WTC11 (cell line): ENCODE data around the gene SAE1. TPM values are rescaled to one million over a fixed set of nuclear protein-coding genes. Genes with fewer than 3 reads are reported as not detected.

Experiments used
- ATAC-seq: fragments of 200-7000 bp; cut with Tn5 transposase; 2 replicates; pipeline ENCODE4 v1.10.0; 2021; ENCODE audit warnings: mild to moderate bottlenecking, moderate library complexity
- CTCF ChIA-PET: fragments of 300-600 bp; sonication (Branson Sonifier 250); formaldehyde crosslinking; loops from one replicate; lab custom pipeline; 2021; ENCODE audit warnings: antibody characterized with exemption; lab: Charles Lee
- POLR2A ChIA-PET: fragments of 350-600 bp; sonication (Branson Sonifier 250); formaldehyde crosslinking; loops from one replicate; lab custom pipeline; 2021; ENCODE audit warnings: antibody characterized with exemption; lab: Charles Lee
- DNase-seq: peaks from one replicate; pipeline ENCODE4 v3.0.0; 2021; ENCODE audit warnings: low spot score
- H3K27ac Mint-ChIP-seq: 2 replicates; pipeline ENCODE4 v1.8.0; 2021; ENCODE audit warnings: mixed read lengths
- H3K27me3 Mint-ChIP-seq: 2 replicates; pipeline ENCODE4 v1.8.0; 2021; ENCODE audit warnings: low read depth, mild to moderate bottlenecking, moderate library complexity, mixed read lengths
- H3K36me3 Mint-ChIP-seq: 2 replicates; pipeline ENCODE4 v1.8.0; 2021; ENCODE audit warnings: mixed read lengths
- H3K4me1 Mint-ChIP-seq: 2 replicates; pipeline ENCODE4 v1.8.0; 2022; ENCODE audit warnings: mixed read lengths
- H3K4me3 Mint-ChIP-seq: 2 replicates; pipeline ENCODE4 v1.8.0; 2021; ENCODE audit warnings: mild to moderate bottlenecking, moderate library complexity, mixed read lengths
- H3K9me3 Mint-ChIP-seq: 2 replicates; pipeline ENCODE4 v1.8.0; 2021; ENCODE audit warnings: mixed read lengths
- CTCF ChIP-seq: fragments of 200-600 bp; IDR thresholded peaks from 2 replicates; pipeline ENCODE4 v1.8.0; 2022; ENCODE audit warnings: antibody characterized with exemption
- GABPB1 ChIP-seq: sonication (generic); formaldehyde crosslinking; IDR thresholded peaks from 2 replicates; pipeline ENCODE4 v1.8.1; 2023; ENCODE audit warnings: mild to moderate bottlenecking, missing genetic modification reagents
- HMGA2 ChIP-seq: fragments of 250-450 bp; sonication (Bioruptor Pico); IDR thresholded peaks from 2 replicates; pipeline ENCODE4 v1.4.0; 2021; ENCODE audit warnings: mild to moderate bottlenecking, moderate library complexity
- MAX ChIP-seq: sonication (generic); formaldehyde crosslinking; IDR thresholded peaks from 2 replicates; pipeline ENCODE4 v1.8.0; 2022; ENCODE audit warnings: mild to moderate bottlenecking, missing genetic modification reagents
- NR2C2 ChIP-seq: sonication (generic); formaldehyde crosslinking; IDR thresholded peaks from 2 replicates; pipeline ENCODE4 v1.8.0; 2022; ENCODE audit warnings: mild to moderate bottlenecking, missing genetic modification reagents
- PREB ChIP-seq: sonication (generic); formaldehyde crosslinking; IDR thresholded peaks from 2 replicates; pipeline ENCODE4 v1.8.1; 2022; ENCODE audit warnings: mild to moderate bottlenecking, missing genetic modification reagents, moderate library complexity, borderline replicate concordance
- SMAD3 ChIP-seq: sonication (generic); formaldehyde crosslinking; IDR thresholded peaks from 2 replicates; pipeline ENCODE4 v1.8.0; 2022; ENCODE audit warnings: missing genetic modification reagents, mild to moderate bottlenecking, borderline replicate concordance
- USF1 ChIP-seq: sonication (generic); formaldehyde crosslinking; IDR thresholded peaks from 2 replicates; pipeline ENCODE4 v1.8.0; 2022; ENCODE audit warnings: mild to moderate bottlenecking, missing genetic modification reagents
- ZNF423 ChIP-seq: fragments of 250-450 bp; sonication (Bioruptor Pico); IDR thresholded peaks from 2 replicates; pipeline ENCODE4 v2.1.2; 2022; ENCODE audit warnings: mild to moderate bottlenecking, moderate library complexity
- total RNA-seq: library from RNA; stranded (reverse); gene quantifications from 3 replicates; pipeline ENCODE4 v1.2.3, GENCODE V29; 2021
- TF ChIP-seq, protein P1 (sequence below): fragments of 250-450 bp; sonication (Bioruptor Pico); IDR thresholded peaks from 2 replicates; pipeline ENCODE4 v1.9.0; 2021; ENCODE audit warnings: moderate library complexity, mild to moderate bottlenecking, inconsistent platforms, borderline replicate concordance

SAE1 gene
- total RNA-seq, 1 experiment from 2014 or later = 224 TPM

DNA sequence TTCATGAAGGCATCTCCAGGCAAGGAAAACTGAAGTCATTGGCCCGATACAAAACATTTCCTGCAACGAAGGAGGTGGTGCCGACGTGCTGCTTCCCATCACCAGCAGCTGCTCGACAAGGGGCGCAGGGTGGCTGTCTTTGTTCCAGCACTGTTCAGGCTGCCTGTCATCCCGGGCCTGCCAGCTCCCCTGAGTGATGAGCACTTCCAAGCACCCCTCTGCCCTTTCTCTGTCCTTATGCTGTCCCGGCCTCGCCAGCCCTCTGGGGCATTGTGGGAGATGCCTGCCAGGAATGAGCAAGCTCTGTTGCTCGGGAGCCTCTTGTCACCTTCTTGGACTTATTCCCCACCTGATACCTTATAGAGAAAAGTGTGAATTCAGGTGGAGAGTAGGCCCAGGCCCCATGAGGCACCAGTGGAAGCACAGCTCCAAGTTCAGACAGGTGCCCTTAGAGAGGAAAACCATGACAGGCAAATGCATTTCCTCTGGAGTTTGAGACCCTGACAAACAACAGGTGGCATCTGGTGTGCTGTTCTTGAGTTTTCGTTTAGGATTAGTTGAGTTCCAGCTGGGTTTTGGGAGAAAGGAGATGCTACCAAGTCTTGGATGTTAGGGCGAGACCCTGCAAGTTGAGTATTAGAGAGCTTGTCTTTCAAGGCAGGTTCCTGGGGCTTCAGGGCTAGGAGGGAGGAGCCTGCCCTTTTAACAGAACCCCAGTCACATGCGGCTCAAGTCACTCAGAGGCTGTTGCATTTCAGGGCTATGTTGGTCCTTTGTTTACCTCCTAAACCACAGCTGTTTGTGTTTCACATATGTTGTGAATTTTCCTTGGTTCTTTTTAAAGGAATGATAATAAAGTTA is 78.9 kb downstream of the SAE1 start:
- TF ChIP-seq USF1 (CRISPR knock-in tag) = peak; percentile 28; the same call in 1 of the 2 replicates
- no peak for TF ChIP-seq SMAD3 (CRISPR knock-in tag)
- TF ChIP-seq ZNF423 (CRISPR knock-in tag) = no peak
- CTCF ChIA-PET = interaction anchor here (0.5 to 9.2 kb wide), 17 partner anchors 10 to 197 kb away, joined by 3 to 402 read pairs (median 7); partner anchors contain the start of gene ZC3H4
- H3K36me3 Mint-ChIP-seq = peaks cover 47% of the 10 kb centered on the region
- POLR2A ChIA-PET = interaction anchor here (1.1 to 3.6 kb wide), 6 partner anchors 8 to 47 kb away, joined by 3 to 29 read pairs (median 9); partner anchors contain the start of gene CCDC9
- H3K27ac Mint-ChIP-seq = peak overlapping the region; percentile 98
- H3K4me3 Mint-ChIP-seq = no peak overlapping the region
- no peaks in the 10 kb centered on the region for H3K27me3 Mint-ChIP-seq
- H3K4me1 Mint-ChIP-seq = peaks cover 20% of the 10 kb centered on the region
- no peaks in the 10 kb centered on the region for H3K9me3 Mint-ChIP-seq
- DNase-seq = no peak
- ATAC-seq = peak; percentile 61

- TF ChIP-seq USF1 (CRISPR knock-in tag) (0 out of 2 replicates have a peak, but pooled peaks have one; percentile 4), PREB (CRISPR knock-in tag) (no peak)
- no peak overlapping the region for H3K4me3 Mint-ChIP-seq
- H3K36me3 Mint-ChIP-seq = peaks cover 41% of the 10 kb centered on the region
- DNase-seq (no peak), ATAC-seq (no peak)
- no peaks in the 10 kb centered on the region for H3K27me3 Mint-ChIP-seq
- POLR2A ChIA-PET = interaction anchor here (1.1 to 3.6 kb wide), 6 partner anchors 8 to 46 kb away, joined by 3 to 29 read pairs (median 9); partner anchors contain the start of gene CCDC9
- no peaks in the 10 kb centered on the region for H3K9me3 Mint-ChIP-seq
- CTCF ChIA-PET = interaction anchor here (0.5 to 9.2 kb wide), 42 partner anchors 9 to 711 kb away, joined by 3 to 402 read pairs (median 4); partner anchors contain the start of genes CCDC9, DHX34 and ZC3H4
- H3K27ac Mint-ChIP-seq = peak overlapping the region; percentile 98
- H3K4me1 Mint-ChIP-seq = peaks cover 20% of the 10 kb centered on the region
These were observed 79.5 kb downstream of the SAE1 start for GRCh38 chr19:47210180-47210490.

GRCh38 chr19:47210689-47211316 is 80.2 kb downstream of the SAE1 start:
- ChIA-PET POLR2A (interaction anchor here (0.7 to 3.6 kb wide), 7 partner anchors 9 to 46 kb away, joined by 3 to 29 read pairs (median 9); partner anchors contain the start of gene CCDC9), CTCF (interaction anchor here (0.6 to 9.2 kb wide), 40 partner anchors 9 to 712 kb away, joined by 3 to 402 read pairs (median 4); partner anchors contain the start of genes CCDC9, DHX34 and ZC3H4)
- peak; percentile 82 for DNase-seq
- H3K9me3 Mint-ChIP-seq = no peaks in the 10 kb centered on the region
- TF ChIP-seq CTCF = peak; percentile 82
- TF ChIP-seq HMGA2 (CRISPR knock-in tag) = no peak
- peak; percentile 62; the same call in 1 of the 2 replicates for TF ChIP-seq GABPB1 (CRISPR knock-in tag)
- TF ChIP-seq MAX (CRISPR knock-in tag) = peak; percentile 50; the same call in 1 of the 2 replicates
- TF ChIP-seq, protein P1, sequence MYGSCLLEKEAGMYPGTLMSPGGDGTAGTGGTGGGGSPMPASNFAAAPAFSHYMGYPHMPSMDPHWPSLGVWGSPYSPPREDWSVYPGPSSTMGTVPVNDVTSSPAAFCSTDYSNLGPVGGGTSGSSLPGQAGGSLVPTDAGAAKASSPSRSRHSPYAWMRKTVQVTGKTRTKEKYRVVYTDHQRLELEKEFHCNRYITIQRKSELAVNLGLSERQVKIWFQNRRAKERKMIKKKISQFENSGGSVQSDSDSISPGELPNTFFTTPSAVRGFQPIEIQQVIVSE = no peak
- TF ChIP-seq NR2C2 (CRISPR knock-in tag) = no peak
- H3K27me3 Mint-ChIP-seq = no peaks in the 10 kb centered on the region
- H3K27ac Mint-ChIP-seq = peak overlapping the region; percentile 98
- peaks cover 20% of the 10 kb centered on the region for H3K4me1 Mint-ChIP-seq
- H3K4me3 Mint-ChIP-seq = no peak overlapping the region
- ATAC-seq = peak; percentile 58
- peaks cover 36% of the 10 kb centered on the region for H3K36me3 Mint-ChIP-seq
